HL-60/S4 (cell line): ENCODE results near the gene FFAR3.

Experiments
- in situ Hi-C: fragments of 300-500 bp; cut with MboI; formaldehyde crosslinking; loops from 2 replicates; pipeline ENCODE4 v1.14.3; 2022; ENCODE audit warnings: low sequenced_read_pairs

Gene FFAR3

GRCh38 chr19:35329323-35329722 lies 28.9 kb upstream of the FFAR3 start:
- in situ Hi-C loops: no loop called here

- in situ Hi-C loops: no loop called here
Measured at GRCh38 chr19:35330475-35330874, 27.8 kb upstream of the FFAR3 start.

- in situ Hi-C loops: no loop called here
Measured at GRCh38 chr19:35331551-35332214, 26.6 kb upstream of the FFAR3 start.

- in situ Hi-C loops: no loop called here
Measured at GRCh38 chr19:35332817-35333216, 25.4 kb upstream of the FFAR3 start.

- in situ Hi-C loops: no loop called here
Measured at GRCh38 chr19:35334144-35334753, 24.0 kb upstream of the FFAR3 start.

- in situ Hi-C loops: no loop called here
Measured at GRCh38 chr19:35336166-35336955, 21.9 kb upstream of the FFAR3 start.

GRCh38 chr19:35337097-35337983 lies 20.9 kb upstream of the FFAR3 start:
- in situ Hi-C loops: no loop called here

GRCh38 chr19:35337984-35338296 lies 20.3 kb upstream of the FFAR3 start:
- in situ Hi-C loops: no loop called here

GRCh38 chr19:35340431-35340830 lies 17.8 kb upstream of the FFAR3 start:
- in situ Hi-C loops: loop anchor here (10.0 kb wide), 1 partner anchor 124 kb away; no protein-coding TSS in a partner anchor

- in situ Hi-C loops: loop anchor here (10.0 kb wide), 1 partner anchor 124 kb away; no protein-coding TSS in a partner anchor
Measured at GRCh38 chr19:35341006-35341405, 17.3 kb upstream of the FFAR3 start.

GRCh38 chr19:35341565-35342225 lies 16.6 kb upstream of the FFAR3 start:
- in situ Hi-C loops: loop anchor here (10.0 kb wide), 1 partner anchor 123 kb away; no protein-coding TSS in a partner anchor

- in situ Hi-C loops: loop anchor here (10.0 kb wide), 1 partner anchor 122 kb away; no protein-coding TSS in a partner anchor
Measured at GRCh38 chr19:35342430-35342829, 15.8 kb upstream of the FFAR3 start.

- in situ Hi-C loops: loop anchor here (10.0 kb wide), 1 partner anchor 120 kb away; no protein-coding TSS in a partner anchor
Measured at GRCh38 chr19:35344511-35345031, 13.7 kb upstream of the FFAR3 start.

GRCh38 chr19:35345671-35346111 lies 12.6 kb upstream of the FFAR3 start:
- in situ Hi-C loops: loop anchor here (10.0 kb wide), 1 partner anchor 119 kb away; no protein-coding TSS in a partner anchor

- in situ Hi-C loops: loop anchor here (10.0 kb wide), 1 partner anchor 118 kb away; no protein-coding TSS in a partner anchor
Measured at GRCh38 chr19:35346193-35347052, 11.8 kb upstream of the FFAR3 start.

- in situ Hi-C loops: loop anchor here (10.0 kb wide), 1 partner anchor 117 kb away; no protein-coding TSS in a partner anchor
Measured at GRCh38 chr19:35347171-35347929, 10.9 kb upstream of the FFAR3 start, which contains the start of gene FFAR1. FFAR1 (plus strand) TSS chr19:35347902; CDS start chr19:35351552, 3,650 bp downstream.

- in situ Hi-C loops: loop anchor here (10.0 kb wide), 1 partner anchor 117 kb away; no protein-coding TSS in a partner anchor
Measured at GRCh38 chr19:35347930-35348298, 10.3 kb upstream of the FFAR3 start.
